Measurements from ENCODE around the gene APC.

The APC gene

DNA sequence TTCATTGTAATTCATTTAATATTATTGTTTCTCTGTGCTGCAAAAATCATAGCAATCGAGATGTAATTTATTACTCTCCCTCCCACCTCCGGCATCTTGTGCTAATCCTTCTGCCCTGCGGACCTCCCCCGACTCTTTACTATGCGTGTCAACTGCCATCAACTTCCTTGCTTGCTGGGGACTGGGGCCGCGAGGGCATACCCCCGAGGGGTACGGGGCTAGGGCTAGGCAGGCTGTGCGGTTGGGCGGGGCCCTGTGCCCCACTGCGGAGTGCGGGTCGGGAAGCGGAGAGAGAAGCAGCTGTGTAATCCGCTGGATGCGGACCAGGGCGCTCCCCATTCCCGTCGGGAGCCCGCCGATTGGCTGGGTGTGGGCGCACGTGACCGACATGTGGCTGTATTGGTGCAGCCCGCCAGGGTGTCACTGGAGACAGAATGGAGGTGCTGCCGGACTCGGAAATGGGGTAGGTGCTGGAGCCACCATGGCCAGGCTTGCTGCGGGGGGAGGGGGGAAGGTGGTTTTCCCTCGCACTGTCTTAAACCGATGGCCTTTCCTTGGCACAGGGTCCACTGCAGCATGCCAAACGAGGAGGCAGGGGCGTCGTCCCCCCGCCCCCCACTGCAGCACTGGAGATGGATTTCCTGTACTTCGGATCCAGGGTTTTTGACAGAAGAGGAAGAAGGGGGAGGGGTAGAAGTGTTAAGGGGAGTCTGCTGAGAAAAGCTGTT is at the start of gene APC:
APC (plus strand) TSS at position 423 of the 728 bp plus-strand sequence. CDS start 17,006 bp downstream, outside the sequence.
- peak; percentile 92 for DNase-seq (ENCODE audit: low spot score)

DNA sequence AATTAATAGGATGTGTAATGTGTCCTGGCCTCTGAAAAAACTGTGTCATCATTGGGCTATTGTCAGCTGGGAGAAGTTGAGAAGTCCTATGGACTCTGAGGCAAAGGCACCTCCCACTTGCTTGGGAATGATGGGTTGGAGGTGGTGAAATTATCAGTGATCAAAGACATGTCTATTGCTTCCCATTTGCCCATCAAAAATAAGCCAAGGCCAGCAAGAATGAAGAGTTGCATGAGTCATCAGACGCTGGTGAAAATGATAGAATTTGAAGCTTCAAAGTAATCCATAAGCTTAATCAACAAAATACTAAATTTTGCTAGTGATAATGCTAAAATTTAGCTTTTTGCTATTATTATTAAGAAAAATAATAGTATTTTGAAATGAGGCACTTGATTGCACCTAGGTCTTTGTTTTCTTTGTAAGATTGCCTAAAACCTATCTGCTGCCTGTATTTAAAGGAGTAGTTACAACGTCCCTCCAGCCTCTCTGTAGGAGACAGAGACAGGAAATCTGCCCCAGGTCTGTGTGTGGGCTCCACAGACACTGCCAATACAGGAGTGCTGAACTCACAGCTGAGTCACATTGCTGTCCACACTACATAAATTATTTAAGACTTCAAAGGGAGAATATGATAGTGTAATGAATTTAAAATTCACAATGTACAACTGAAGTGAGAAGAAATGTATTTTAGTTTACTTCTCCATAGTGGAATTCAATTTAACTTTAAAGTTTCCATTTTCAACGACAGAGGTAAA is 48.4 kb upstream of the APC start:
- DNase-seq (ENCODE audit: low spot score), result no peak

DNA sequence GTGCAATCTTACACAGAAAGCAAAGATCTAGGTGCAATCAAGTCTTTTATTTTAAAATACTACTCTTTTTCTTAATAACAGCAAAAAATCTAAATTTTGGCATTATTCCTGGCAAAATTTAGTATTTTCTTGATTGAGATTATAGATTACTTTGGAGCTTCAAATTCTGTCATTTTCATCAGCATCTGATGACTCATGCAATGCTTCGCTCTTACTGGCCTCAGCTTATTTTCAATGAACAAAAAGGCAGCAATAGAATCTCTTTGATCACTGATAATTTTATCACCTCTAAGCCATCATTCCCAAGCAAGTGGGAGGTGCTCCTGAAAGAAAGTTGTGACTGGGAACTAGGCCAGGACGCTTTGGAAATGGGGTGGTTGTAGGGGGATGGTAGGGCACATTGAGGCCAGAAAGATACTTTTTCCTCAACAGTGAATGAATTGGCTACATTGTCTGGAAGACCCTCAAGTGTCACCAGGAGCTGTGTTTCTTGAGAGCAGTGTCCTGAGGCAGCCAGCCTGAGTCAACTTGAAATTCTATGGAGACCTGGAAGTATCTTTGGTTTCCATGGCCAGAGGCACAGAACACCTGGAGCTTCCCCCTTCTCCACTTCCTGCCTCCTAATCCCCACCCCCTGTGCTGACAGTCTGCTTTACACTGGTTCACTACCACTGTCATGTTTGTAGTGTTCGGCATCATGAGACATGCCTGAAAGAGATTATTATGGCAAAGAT is 46.9 kb upstream of the APC start:
- DNase-seq (ENCODE audit: low spot score), result no peak

DNA sequence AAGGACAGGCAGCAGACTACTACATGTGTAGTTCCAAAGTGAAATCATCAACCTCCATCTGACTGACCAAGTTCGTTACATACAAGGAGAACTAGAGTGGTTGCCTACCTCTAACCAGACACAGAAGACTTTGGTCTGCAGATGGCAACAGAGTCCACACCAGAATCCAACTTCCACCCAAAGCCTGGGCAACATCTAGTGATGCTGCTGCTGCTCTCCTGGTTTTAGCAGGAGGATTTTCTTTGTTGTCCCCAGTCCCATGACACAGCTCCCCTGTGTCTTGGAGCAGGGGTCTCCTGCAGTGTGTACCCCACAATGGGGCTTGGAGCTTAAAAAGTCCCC is 46.4 kb upstream of the APC start:
- no peak for DNase-seq (ENCODE audit: low spot score)

DNA sequence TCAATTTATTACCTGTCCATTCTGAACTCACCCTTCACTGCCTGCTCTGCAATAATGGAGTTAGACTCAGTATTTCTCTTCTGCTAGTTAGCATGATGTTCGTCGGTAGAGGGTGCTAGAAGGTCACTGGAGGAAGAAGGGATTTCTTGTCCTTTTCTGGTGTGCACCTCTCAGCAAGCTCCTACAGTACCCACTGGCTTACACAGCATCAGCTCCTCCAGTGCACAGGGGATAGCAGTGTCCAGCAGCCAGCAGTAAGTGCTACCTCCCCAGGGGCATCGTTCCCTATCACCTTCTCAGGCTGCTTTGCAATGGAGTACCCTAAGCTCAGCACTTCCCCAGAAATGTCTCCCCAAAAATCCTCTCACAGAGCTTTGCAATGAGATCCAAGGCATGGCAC is 45.9 kb upstream of the APC start:
- DNase-seq (ENCODE audit: low spot score), result no peak

DNA sequence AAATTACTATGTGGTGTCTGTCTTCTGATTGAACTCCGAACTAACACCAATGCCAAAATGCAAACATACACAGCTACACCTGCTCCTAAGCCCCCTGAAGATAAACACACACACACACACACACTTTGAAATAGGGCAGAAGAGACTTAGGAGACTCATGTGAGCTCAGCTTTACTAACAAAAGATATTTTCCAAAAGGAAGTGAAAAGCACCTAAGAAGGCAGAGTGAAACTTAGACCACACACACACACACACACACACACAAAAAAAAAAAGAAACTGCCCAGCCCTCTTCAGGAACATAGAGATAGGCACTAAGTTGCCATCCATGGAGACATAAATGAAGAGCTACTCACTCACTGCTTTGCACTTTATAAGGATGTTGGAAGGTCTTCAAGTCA is 45.2 kb upstream of the APC start:
- DNase-seq (ENCODE audit: low spot score), result no peak

DNA sequence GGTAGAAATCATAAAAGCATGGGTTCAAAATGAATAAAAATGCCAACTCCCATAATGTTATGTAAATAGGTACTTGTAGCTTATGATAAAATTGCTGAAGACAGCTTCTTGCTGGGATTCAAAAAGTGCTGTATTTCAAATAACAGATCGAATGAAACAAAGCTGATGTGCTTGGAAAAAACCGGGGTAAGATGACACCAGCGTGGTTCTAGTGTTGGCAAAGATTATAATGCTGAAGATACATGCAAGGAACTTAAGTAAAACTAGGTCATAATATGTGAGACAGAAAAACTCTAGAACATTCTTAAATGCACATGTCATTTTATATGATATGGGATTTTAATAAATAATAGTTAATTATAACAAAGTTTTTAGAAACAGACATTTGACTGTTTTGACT is 44.4 kb upstream of the APC start:
- DNase-seq (ENCODE audit: low spot score), result no peak

DNA sequence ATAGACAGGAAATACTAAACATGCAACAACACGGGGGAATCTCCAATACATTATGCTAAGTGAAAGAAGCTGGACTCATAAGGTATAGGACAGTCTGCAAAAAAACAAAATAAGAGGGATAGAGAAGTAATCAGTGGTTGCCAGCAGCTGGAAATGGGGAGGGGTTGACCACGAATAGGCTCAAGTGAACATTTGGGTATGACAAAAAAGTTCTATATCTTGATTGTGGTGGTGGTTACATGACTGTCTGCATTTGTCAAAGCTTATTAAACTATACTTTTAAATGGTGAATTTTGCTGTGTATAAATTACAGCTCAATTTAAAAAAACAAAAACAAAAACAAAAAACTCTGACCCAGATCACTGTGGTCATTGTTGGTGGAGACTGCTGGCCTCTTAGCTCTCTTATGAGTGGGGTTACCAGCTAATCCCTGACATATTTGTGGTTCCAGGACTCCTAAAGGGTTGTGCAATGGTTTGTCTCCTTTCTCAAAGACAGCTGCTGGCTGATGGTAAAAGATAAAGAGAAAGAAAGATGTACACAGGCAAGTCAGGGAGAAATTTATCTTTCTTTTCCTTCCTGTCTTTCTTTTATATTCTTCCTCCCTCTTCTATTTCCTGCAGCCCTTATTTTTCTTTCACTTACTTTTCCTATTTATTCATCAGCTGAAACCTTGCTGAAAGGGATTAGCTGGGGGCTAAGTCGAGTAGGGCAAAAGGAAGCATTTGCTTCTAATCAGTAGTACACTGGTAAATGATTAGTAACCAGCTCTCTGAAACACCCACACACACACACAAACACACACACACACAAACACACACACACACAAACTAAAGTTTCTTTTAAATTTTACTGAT is 42.6 kb upstream of the APC start:
- DNase-seq (ENCODE audit: low spot score), result no peak

DNA sequence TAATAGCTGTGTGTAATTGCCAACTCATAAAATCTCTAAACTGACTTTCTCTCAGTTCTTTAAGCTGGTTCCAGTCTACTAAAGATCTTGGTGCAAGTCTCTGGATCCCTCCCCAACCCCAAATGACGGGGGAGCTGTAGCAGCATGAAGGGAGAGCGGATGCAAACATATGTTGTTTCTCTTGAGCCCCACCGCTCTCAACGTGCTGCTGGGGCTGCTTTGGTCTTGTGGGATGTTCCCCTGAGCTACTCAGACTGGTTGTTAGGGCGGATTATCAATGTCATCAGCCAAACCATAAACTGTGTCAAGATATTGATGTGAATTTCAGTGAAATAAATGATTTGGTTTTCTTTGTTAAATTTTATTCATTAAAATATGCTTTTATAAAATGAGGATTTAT is 40.9 kb upstream of the APC start:
- no peak for DNase-seq (ENCODE audit: low spot score)

DNA sequence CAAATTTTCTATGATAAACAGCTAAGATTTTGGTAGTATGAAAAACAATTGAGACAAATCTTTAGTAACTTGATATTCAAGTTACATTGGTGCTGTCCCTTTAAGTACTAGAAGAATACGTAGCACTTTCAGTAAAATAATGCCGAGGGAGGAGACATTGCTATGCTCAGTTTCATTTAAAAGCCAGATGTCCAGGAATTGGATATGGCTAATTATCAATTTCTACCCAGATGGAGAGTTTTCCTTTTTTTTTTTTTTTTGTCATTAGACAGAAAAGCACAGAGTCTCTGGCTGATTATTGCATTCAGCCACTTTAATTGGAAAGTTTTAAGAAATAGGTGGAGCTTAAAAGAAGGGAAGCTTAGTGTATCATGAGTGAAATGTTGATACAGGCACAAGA is 40.4 kb upstream of the APC start:
- no peak for DNase-seq (ENCODE audit: low spot score)

DNA sequence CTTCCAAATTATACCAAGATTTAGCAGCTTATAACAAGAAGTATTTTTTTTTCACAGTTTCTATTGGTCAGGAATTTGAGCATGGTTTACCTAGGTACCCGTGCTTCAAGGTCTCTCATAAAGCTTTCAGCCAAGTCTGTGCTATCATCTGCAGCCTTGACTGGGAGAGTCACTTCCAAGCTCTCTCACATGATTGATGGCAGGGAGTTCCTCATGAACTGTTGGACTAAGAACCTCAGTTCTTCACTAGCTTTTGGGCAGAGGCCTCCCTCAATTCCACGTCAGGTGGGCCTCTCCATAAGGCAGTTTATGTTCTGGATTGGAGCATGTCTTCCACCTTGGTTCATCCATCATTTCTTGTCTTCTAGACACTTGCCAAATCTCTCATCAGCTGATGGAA is 39.9 kb upstream of the APC start:
- DNase-seq (ENCODE audit: low spot score), result no peak

DNA sequence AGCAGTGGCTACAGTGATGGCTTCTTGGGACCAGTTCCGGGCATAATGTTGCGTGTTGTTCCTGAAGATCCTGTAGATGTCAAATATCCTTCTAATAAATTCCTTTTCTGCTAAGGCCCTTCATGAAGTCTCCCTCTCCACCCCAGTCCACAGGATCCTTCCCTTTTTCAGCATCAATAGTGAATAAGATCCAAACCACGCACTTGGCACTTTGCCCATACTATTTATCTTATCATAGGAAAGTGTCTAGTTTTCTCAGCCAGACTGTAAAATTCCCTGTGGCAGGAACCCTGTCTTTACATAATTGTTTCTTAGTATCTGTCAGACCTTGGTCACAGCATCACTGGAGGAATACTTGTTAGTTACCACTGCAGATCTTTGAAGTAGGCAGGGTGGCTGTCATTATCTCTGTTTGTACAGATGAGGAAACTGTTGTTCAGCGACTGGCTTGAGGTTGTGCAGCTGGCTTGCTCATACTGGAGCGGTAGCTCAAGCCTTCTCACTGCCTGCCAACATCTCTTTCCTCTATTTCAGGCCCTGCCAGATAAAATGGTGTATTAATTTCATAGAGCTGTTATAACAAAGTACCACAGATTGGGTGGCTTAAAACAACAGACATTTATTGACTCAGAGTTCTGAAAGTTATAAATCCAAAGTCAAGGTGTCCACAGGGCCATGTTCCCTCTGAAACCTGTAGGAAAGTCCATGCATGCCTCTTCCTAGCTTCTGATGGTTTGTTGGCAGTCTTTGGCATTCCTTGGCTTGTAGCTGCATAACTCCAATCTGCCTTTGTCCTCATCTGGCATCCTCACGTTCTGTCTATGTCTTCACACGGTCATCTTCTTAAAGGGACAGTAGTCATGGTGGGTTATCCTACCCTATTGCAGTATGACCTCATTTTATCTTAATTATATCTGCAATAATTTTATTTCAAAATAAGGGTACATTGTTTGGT is 33.5 kb upstream of the APC start:
- no peak for DNase-seq (ENCODE audit: low spot score)

DNA sequence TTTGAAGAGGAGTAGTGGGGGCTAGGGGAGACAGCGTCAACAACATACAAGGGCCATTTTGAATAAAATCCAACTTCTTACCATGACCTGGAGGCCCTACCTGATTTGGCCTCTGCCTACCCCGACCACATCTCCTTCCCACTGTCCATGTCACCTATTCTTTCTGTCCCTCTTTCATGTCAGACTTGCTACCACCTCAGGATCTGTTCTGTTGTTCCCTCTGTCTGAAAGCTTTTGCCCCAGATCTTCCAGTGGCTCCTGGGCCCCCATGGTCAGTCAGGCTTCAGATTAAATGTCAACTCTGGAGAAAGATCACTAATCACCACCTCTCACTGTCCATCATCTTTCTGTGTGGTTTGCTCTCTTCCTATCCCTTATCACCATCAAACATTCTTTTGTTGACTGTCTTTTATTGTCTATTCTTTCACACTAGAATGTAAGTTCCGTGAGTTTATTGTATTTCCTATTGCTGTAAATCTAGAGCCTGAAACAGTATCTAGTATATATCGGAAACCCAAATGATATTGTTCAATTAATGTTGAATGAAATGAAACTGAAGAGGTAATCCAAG is 31.2 kb upstream of the APC start:
- DNase-seq (ENCODE audit: low spot score), result no peak

DNA sequence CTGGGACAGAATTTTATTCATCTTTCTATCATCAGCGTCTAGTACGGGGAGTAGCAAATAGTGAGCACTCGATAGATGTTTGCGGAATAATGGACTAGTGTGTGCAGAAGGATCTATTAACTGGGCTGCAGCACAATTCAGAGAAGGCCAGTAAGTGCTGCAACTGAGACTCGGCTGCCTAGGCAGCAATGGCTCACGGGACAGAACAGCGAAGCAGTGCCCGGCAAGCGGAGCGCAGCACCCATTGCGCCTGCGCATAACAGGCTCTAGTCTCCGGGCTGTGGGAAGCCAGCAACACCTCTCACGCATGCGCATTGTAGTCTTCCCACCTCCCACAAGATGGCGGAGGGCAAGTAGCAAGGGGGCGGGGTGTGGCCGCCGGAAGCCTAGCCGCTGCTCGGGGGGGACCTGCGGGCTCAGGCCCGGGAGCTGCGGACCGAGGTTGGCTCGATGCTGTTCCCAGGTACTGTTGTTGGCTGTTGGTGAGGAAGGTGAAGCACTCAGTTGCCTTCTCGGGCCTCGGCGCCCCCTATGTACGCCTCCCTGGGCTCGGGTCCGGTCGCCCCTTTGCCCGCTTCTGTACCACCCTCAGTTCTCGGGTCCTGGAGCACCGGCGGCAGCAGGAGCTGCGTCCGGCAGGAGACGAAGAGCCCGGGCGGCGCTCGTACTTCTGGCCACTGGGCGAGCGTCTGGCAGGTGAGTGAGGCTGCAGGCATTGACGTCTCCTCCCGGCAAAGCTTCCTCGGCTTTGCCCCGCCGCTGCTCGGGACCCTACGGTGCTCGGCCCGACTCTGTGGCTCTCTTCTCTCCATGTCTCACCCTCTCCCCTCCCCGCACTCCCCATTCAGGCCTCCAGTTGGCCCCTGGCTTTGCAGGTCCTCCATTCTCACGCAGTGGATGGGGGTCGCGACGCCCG is 30.2 kb upstream of the APC start:
- peak; percentile 100 for DNase-seq (ENCODE audit: low spot score)

DNA sequence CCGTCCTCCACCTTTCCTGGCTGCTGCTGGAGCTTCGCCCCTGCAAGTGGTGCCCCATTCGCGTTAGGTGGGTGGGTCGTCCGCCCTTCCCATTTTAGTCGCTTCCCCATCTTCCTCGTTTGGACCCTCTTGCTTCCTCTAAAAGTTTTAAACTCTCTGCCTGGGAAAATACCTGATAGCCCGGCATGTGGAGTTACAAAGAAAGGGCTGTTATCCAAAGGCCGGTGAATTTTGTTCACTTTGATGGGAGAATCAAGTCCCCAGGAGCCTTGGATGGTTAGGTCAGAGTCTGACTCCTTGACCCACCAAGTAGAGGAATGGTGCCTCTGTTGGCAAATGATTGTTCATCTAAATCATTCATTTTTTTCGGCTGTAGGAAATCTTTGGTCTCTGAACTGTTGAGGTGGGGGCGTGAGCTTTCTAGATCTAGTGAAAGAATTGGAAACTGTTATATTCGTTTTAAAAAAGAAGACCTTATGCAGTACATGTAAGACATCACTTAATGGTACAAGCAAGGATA is 29.5 kb upstream of the APC start:
- no peak for DNase-seq (ENCODE audit: low spot score)

DNA sequence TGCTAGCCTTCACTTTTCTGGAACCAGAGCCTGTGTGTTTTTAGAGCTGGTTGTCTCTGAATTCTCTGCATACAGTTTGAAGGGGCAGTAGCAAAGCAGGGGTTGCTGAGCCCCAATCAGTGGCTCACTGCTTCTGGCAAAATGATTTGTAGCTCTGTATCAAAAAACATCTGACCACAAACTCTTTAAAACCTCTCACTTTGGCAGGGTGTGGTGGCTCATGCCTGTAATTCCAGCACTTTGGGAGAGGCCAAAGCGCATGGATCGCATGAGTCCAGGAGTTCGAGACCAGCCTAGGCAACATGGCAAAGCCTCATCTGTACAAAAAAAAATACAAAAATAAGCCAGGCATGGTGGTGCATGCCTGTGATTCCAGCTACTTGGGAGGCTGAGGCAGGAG is 28.3 kb upstream of the APC start:
- no peak for DNase-seq (ENCODE audit: low spot score)

DNA sequence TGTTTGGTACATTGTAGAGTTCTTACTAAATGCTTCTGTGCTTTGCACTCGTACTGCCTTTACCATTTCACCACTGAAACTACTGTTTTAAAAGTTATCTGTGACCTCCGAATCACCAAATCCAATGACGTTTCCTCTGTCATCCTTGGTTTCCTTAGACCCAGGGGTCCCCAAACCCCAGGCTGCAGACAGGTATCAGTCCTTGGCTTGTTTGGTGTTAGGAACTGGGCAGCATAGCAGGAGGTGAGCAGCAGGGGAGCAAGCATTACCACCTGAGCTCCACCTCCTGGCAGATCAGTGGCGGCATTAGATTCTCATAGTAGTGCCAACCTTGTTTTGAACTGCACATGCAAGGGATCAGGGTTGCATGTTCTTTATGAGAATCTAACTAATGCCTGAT is 26.8 kb upstream of the APC start:
- DNase-seq (ENCODE audit: low spot score), result no peak

DNA sequence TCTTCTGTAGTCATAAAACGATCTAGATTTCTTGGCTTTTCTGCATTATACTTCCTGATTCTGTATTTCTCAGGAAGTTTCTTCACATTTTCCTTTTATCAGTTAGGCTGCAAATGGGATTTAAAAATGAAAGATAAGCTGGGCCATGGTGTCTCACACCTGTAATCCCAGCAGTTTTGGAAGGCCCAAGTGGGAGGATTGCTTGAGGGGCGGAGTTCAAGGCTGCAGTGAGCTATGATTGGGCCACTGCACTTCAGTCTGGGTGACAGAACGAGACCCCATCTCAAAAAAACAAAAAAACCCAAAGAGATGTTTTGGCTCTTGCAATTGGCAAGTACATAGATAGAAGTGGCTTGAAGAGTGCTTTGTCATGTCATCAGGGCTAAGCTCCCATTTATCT is 26.2 kb upstream of the APC start:
- no peak for DNase-seq (ENCODE audit: low spot score)

DNA sequence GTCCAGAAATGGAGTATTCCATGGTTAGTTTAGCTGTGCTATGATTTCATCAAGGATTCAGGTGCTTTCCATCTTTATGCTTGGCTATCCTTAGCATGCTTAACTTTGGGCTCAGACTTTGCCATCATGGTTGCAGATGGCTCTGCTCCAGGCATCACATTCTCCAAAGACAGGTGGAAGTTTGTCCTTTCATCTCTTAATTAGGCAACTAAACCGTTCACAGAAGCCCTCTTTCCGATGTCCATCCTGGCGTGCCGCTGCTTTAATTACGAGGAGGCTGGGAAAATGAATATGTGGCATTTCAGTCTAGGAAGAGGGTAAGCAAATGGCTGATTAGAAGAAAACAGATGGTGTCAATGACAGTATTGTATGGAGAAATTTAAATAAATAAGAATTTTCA is 24.5 kb upstream of the APC start:
- DNase-seq (ENCODE audit: low spot score), result no peak
